Measurements from ENCODE around the gene CCNL1.
"Not testable (repeated sequence)": the region's sequence is repeated elsewhere in the genome, so short reads cannot be mapped to it uniquely, and the experiment has no call there.

The CCNL1 gene

GRCh38 chr3:157170861-157171260, 10.9 kb upstream of the CCNL1 start:
- POLR2A ChIA-PET = interaction anchor here (5.5 kb wide), 1 partner anchor 10 kb away, joined by 73 read pairs; the partner anchor contains the start of gene CCNL1
- TF ChIP-seq CTCF (IDR thresholded peaks at IDR 0.05; ENCODE audit: control extremely low read depth, extremely low read depth, low read depth, missing control alignments) = no peak
- CTCF ChIA-PET = interaction anchor here (0.9 to 6.4 kb wide), 4 partner anchors 9 to 497 kb away, joined by 3 to 95 read pairs (median 4); partner anchors contain the start of genes CCNL1 and TIPARP
- DNase-seq (ENCODE audit: extremely low spot score) = no peak

GRCh38 chr3:157167371-157168042, 7.6 kb upstream of the CCNL1 start:
- ChIA-PET POLR2A (no interaction called here), CTCF (interaction anchor here (0.7 kb wide), 1 partner anchor 34 kb away, joined by 4 read pairs; no protein-coding TSS in a partner anchor)
- no peak for TF ChIP-seq CTCF (IDR thresholded peaks at IDR 0.05; ENCODE audit: control extremely low read depth, extremely low read depth, low read depth, missing control alignments)
- no peak for DNase-seq (ENCODE audit: extremely low spot score)

- POLR2A ChIA-PET = no interaction called here
- DNase-seq (ENCODE audit: extremely low spot score) = no peak
- CTCF ChIA-PET = no interaction called here
- TF ChIP-seq CTCF (IDR thresholded peaks at IDR 0.05; ENCODE audit: control extremely low read depth, extremely low read depth, low read depth, missing control alignments) = no peak
These were observed 6.6 kb upstream of the CCNL1 start for GRCh38 chr3:157166561-157166960.

- CTCF ChIA-PET = no interaction called here
- POLR2A ChIA-PET = no interaction called here
These were observed 6.2 kb upstream of the CCNL1 start for GRCh38 chr3:157166115-157166514.

GRCh38 chr3:157163217-157163953, 3.4 kb upstream of the CCNL1 start:
- CTCF ChIA-PET = interaction anchor here (0.7 to 6.2 kb wide), 8 partner anchors 11 to 89 kb away, joined by 3 to 95 read pairs (median 4); no protein-coding TSS in a partner anchor
- no peak for DNase-seq (ENCODE audit: extremely low spot score)
- no peak for TF ChIP-seq CTCF (IDR thresholded peaks at IDR 0.05; ENCODE audit: control extremely low read depth, extremely low read depth, low read depth, missing control alignments)
- POLR2A ChIA-PET = interaction anchor here (1.6 kb wide), 1 partner anchor 11 kb away, joined by 8 read pairs; no protein-coding TSS in a partner anchor

More at GRCh38 chr3:157166115-157166514, 6.2 kb upstream of the CCNL1 start:
- DNase-seq (ENCODE audit: extremely low spot score) = no peak
- no peak for TF ChIP-seq CTCF (IDR thresholded peaks at IDR 0.05; ENCODE audit: control extremely low read depth, extremely low read depth, low read depth, missing control alignments)

- ChIA-PET CTCF (interaction anchor here (0.7 to 6.2 kb wide), 7 partner anchors 11 to 77 kb away, joined by 3 to 95 read pairs (median 4); no protein-coding TSS in a partner anchor), POLR2A (interaction anchor here (1.6 kb wide), 1 partner anchor 12 kb away, joined by 8 read pairs; no protein-coding TSS in a partner anchor)
- DNase-seq (ENCODE audit: extremely low spot score) = not testable (repeated sequence)
- peak; percentile 48 for TF ChIP-seq CTCF (IDR thresholded peaks at IDR 0.05; ENCODE audit: control extremely low read depth, extremely low read depth, low read depth, missing control alignments)
These were observed 2.7 kb upstream of the CCNL1 start for GRCh38 chr3:157162620-157163019.

All from GM10248 (cell line).